ENCODE data around the gene SLC34A3.

DNA sequence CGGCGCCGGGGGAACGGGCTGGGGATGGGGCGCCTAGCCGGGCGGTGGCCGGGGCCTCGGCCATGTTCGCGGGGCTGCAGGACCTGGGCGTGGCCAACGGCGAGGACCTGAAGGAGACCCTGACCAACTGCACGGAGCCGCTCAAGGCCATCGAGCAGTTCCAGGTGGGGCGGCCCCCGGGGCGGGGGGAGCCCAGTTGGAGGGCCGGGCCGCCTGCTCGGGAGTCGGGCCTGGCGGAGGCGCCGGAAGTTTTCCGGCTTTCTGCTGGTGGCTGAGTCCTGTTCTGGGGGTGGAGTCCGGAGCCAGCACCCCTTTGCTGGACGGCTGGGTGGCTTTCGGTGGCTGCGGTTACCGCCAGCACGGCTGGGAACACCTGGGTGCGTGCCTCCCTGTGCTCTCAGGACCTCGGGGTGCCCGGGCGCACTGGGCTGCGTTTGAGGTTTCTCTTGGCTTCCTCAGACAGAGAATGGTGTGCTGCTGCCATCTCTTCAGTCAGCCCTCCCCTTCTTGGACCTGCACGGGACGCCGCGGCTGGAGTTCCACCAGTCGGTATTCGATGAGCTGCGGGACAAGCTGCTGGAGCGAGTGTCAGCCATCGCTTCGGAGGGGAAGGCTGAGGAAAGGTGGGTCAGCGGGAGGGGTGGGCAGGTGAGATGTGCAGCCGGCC lies 24.9 kb downstream of the SLC34A3 start:
- no peak for TF ChIP-seq ESRRA (IDR thresholded peaks at IDR 0.05; ENCODE audit: borderline replicate concordance, low read length)
- TF ChIP-seq, protein P1, sequence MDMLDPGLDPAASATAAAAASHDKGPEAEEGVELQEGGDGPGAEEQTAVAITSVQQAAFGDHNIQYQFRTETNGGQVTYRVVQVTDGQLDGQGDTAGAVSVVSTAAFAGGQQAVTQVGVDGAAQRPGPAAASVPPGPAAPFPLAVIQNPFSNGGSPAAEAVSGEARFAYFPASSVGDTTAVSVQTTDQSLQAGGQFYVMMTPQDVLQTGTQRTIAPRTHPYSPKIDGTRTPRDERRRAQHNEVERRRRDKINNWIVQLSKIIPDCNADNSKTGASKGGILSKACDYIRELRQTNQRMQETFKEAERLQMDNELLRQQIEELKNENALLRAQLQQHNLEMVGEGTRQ (IDR thresholded peaks at IDR 0.05), result no peak
- TF ChIP-seq CEBPB (IDR thresholded peaks at IDR 0.05), result no peak
- no peak for TF ChIP-seq RNF2 (IDR thresholded peaks at IDR 0.05; ENCODE audit: borderline replicate concordance, low read depth)
- TF ChIP-seq POLR2AphosphoS2 (conservative IDR thresholded peaks at IDR 0.05; ENCODE audit: low read length), result no peak
- TF ChIP-seq NFE2L2 (conservative IDR thresholded peaks at IDR 0.05; ENCODE audit: low read length), result no peak
- TF ChIP-seq, protein P2, sequence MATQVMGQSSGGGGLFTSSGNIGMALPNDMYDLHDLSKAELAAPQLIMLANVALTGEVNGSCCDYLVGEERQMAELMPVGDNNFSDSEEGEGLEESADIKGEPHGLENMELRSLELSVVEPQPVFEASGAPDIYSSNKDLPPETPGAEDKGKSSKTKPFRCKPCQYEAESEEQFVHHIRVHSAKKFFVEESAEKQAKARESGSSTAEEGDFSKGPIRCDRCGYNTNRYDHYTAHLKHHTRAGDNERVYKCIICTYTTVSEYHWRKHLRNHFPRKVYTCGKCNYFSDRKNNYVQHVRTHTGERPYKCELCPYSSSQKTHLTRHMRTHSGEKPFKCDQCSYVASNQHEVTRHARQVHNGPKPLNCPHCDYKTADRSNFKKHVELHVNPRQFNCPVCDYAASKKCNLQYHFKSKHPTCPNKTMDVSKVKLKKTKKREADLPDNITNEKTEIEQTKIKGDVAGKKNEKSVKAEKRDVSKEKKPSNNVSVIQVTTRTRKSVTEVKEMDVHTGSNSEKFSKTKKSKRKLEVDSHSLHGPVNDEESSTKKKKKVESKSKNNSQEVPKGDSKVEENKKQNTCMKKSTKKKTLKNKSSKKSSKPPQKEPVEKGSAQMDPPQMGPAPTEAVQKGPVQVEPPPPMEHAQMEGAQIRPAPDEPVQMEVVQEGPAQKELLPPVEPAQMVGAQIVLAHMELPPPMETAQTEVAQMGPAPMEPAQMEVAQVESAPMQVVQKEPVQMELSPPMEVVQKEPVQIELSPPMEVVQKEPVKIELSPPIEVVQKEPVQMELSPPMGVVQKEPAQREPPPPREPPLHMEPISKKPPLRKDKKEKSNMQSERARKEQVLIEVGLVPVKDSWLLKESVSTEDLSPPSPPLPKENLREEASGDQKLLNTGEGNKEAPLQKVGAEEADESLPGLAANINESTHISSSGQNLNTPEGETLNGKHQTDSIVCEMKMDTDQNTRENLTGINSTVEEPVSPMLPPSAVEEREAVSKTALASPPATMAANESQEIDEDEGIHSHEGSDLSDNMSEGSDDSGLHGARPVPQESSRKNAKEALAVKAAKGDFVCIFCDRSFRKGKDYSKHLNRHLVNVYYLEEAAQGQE (IDR thresholded peaks at IDR 0.05), result no peak
- no peak for TF ChIP-seq FOSL2 (IDR thresholded peaks at IDR 0.05)
- no peak for TF ChIP-seq FOSL2 (CRISPR knock-in tag; IDR thresholded peaks at IDR 0.05)
- TF ChIP-seq, protein P3, sequence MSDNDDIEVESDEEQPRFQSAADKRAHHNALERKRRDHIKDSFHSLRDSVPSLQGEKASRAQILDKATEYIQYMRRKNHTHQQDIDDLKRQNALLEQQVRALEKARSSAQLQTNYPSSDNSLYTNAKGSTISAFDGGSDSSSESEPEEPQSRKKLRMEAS (IDR thresholded peaks at IDR 0.05), result no peak
- TF ChIP-seq, protein P4, sequence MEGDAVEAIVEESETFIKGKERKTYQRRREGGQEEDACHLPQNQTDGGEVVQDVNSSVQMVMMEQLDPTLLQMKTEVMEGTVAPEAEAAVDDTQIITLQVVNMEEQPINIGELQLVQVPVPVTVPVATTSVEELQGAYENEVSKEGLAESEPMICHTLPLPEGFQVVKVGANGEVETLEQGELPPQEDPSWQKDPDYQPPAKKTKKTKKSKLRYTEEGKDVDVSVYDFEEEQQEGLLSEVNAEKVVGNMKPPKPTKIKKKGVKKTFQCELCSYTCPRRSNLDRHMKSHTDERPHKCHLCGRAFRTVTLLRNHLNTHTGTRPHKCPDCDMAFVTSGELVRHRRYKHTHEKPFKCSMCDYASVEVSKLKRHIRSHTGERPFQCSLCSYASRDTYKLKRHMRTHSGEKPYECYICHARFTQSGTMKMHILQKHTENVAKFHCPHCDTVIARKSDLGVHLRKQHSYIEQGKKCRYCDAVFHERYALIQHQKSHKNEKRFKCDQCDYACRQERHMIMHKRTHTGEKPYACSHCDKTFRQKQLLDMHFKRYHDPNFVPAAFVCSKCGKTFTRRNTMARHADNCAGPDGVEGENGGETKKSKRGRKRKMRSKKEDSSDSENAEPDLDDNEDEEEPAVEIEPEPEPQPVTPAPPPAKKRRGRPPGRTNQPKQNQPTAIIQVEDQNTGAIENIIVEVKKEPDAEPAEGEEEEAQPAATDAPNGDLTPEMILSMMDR (IDR thresholded peaks at IDR 0.05), result no peak
